Cardiac muscle cell (in vitro differentiated cells and primary cell): ENCODE results near the gene CCL21. TPM values are rescaled to one million over a fixed set of nuclear protein-coding genes. Genes with fewer than 3 reads are reported as not detected.
A peak's percentile ranks its signal among the peaks of the same experiment; 100 is the strongest.

ENCODE experiments used
- DNase-seq, 2 donors: peaks; one replicate each; pipeline versions ENCODE4 v3.0.0 to v3.0.0-alpha.2; 2010 to 2017; ENCODE audit warnings: low read depth in 1 of 2, low spot score in 1 of 2
- H3K27ac ChIP-seq: fragments of 200-600 bp; sonication (generic); 2 replicates; pipeline ENCODE4 v1.5.1; 2016
- H3K27me3 ChIP-seq: fragments of 200-600 bp; sonication (generic); 2 replicates; pipeline ENCODE4 v1.6.0; 2016; ENCODE audit warnings: control low read depth
- H3K36me3 ChIP-seq: fragments of 200-600 bp; sonication (generic); 2 replicates; pipeline ENCODE4 v1.5.1; 2016; ENCODE audit warnings: control low read depth
- H3K4me1 ChIP-seq: fragments of 200-600 bp; sonication (generic); 2 replicates; pipeline ENCODE4 v1.8.1; 2017; ENCODE audit warnings: low read depth, mild to moderate bottlenecking, mixed run types
- H3K4me3 ChIP-seq: fragments of 200-600 bp; sonication (generic); 2 replicates; pipeline ENCODE4 v1.5.1; 2016; ENCODE audit warnings: mild to moderate bottlenecking
- H3K9me3 ChIP-seq: fragments of 200-600 bp; sonication (generic); 2 replicates; pipeline ENCODE4 v1.5.1; 2017; ENCODE audit warnings: low read depth, mild to moderate bottlenecking, control low read depth
- CTCF ChIP-seq: IDR thresholded peaks from 2 replicates; pipeline ENCODE4 v1.5.1; 2012; ENCODE audit warnings: low read depth, mild to moderate bottlenecking, low read length
- polyA plus RNA-seq: library from polyadenylated mRNA; unstranded; fragments of >200 nt; fragmentation: Nextera tagmentation; extraction: Ambion mirVana; gene quantifications from 2 replicates; pipeline ENCODE4 v1.2.1, GENCODE V29; 2016
- total RNA-seq: library from RNA; depleted of rRNA; stranded (reverse); fragments of >200 nt; gene quantifications from 2 replicates; pipeline ENCODE4 v1.2.3, GENCODE V29; 2016

CCL21 gene
- total and polyA plus RNA-seq, 2 experiments from 2014 or later, result 2.2 to 8.2 TPM

- no peak for TF ChIP-seq CTCF
- Histone ChIP-seq H3K36me3 (no peaks in the 10 kb centered on the region), H3K4me3 (peak overlapping the region; percentile 77), H3K9me3 (no peaks in the 10 kb centered on the region), H3K27ac (peak overlapping the region; percentile 78), H3K4me1 (peaks cover 4% of the 10 kb centered on the region), H3K27me3 (no peaks in the 10 kb centered on the region)
- no peak for DNase-seq
These were observed 44.9 kb downstream of the CCL21 start for GRCh38 chr9:34665067-34665380.

- H3K27me3 ChIP-seq, result no peaks in the 10 kb centered on the region
- no peaks in the 10 kb centered on the region for H3K36me3 ChIP-seq
- H3K27ac ChIP-seq, result peak overlapping the region; percentile 78
- H3K4me3 ChIP-seq, result peak overlapping the region; percentile 77
- TF ChIP-seq CTCF, result peak; percentile 97
- no peaks in the 10 kb centered on the region for H3K9me3 ChIP-seq
- peaks cover 4% of the 10 kb centered on the region for H3K4me1 ChIP-seq
- peak; percentile 84 for DNase-seq
These were observed 45.5 kb downstream of the CCL21 start for GRCh38 chr9:34664281-34665066.

GRCh38 chr9:34663303-34663605, 46.7 kb downstream of the CCL21 start:
- H3K4me1 ChIP-seq, result peaks cover 4% of the 10 kb centered on the region
- no peak overlapping the region for H3K27ac ChIP-seq
- H3K27me3 ChIP-seq, result no peaks in the 10 kb centered on the region
- no peak for TF ChIP-seq CTCF
- DNase-seq, result no peak
- H3K9me3 ChIP-seq, result no peaks in the 10 kb centered on the region
- no peaks in the 10 kb centered on the region for H3K36me3 ChIP-seq
- no peak overlapping the region for H3K4me3 ChIP-seq

- Histone ChIP-seq H3K4me3 (no peak within 1 kb of the TSS), H3K4me1 (peaks cover 4% of the 10 kb centered on the region), H3K27ac (no peak within 1 kb of the TSS), H3K9me3 (no peaks in the 10 kb centered on the region), H3K36me3 (no peaks in the 10 kb centered on the region), H3K27me3 (no peaks in the 10 kb centered on the region)
- no peak for DNase-seq
- no peak for TF ChIP-seq CTCF
These were observed 47.2 kb downstream of the CCL21 start, which contains the start of gene CCL27 for GRCh38 chr9:34662526-34663302. CCL27 (minus strand) TSS chr9:34662657; CDS start chr9:34662633, 24 bp downstream.

GRCh38 chr9:34659592-34660253, 50.2 kb downstream of the CCL21 start:
- TF ChIP-seq CTCF, result no peak
- no peak for DNase-seq
- no peak overlapping the region for H3K27ac ChIP-seq
- no peak overlapping the region for H3K4me3 ChIP-seq
- no peaks in the 10 kb centered on the region for H3K27me3 ChIP-seq
- H3K9me3 ChIP-seq, result no peaks in the 10 kb centered on the region
- no peaks in the 10 kb centered on the region for H3K36me3 ChIP-seq
- H3K4me1 ChIP-seq, result peaks cover 7% of the 10 kb centered on the region

Other genes starting within 250 kb of the CCL21 start
- 3.9 and 7.6 TPM in 2 replicates for gene ENHO, start 187.1 kb downstream of the CCL21 start, total RNA-seq
- 8.7 and 13.1 TPM in 2 replicates for gene ENHO, start 187.1 kb downstream of the CCL21 start, polyA plus RNA-seq
- gene CNTFR, start 120.4 kb downstream of the CCL21 start, total RNA-seq, result 23.1 and 29.8 TPM in 2 replicates
- gene CNTFR, start 120.4 kb downstream of the CCL21 start, polyA plus RNA-seq, result 15.5 and 22.4 TPM in 2 replicates
- gene RPP25L, start 98.0 kb downstream of the CCL21 start, total RNA-seq, result 68.4 and 71.6 TPM in 2 replicates
- gene RPP25L, start 98.0 kb downstream of the CCL21 start, polyA plus RNA-seq, result 84.3 and 89.4 TPM in 2 replicates
- 79.8 and 82.7 TPM in 2 replicates for gene DCTN3, start 89.6 kb downstream of the CCL21 start, total RNA-seq
- gene DCTN3, start 89.6 kb downstream of the CCL21 start, polyA plus RNA-seq, result 172 and 180 TPM in 2 replicates
- gene ARID3C, start 81.1 kb downstream of the CCL21 start, total RNA-seq, result 0.27 and 1.7 TPM in 2 replicates
- gene ARID3C, start 81.1 kb downstream of the CCL21 start, polyA plus RNA-seq, result 1.4 TPM in 1 of 2 replicates, not detected in the other
- 106 and 125 TPM in 2 replicates for gene SIGMAR1, start 72.3 kb downstream of the CCL21 start, total RNA-seq
- 137 and 144 TPM in 2 replicates for gene SIGMAR1, start 72.3 kb downstream of the CCL21 start, polyA plus RNA-seq
- gene GALT, start 63.5 kb downstream of the CCL21 start, total RNA-seq, result 82.2 and 121 TPM in 2 replicates
- 148 and 174 TPM in 2 replicates for gene GALT, start 63.5 kb downstream of the CCL21 start, polyA plus RNA-seq
- gene IL11RA, start 58.0 kb downstream of the CCL21 start, total RNA-seq, result 64.6 and 98.7 TPM in 2 replicates
- 88.2 and 120 TPM in 2 replicates for gene IL11RA, start 58.0 kb downstream of the CCL21 start, polyA plus RNA-seq
- 0.77 and 2.0 TPM in 2 replicates for gene CCL27, start 47.5 kb downstream of the CCL21 start, total RNA-seq
- gene CCL27, start 47.5 kb downstream of the CCL21 start, polyA plus RNA-seq, result 1.1 and 1.3 TPM in 2 replicates
- not detected in 2 replicates for gene CCL19, start 18.9 kb downstream of the CCL21 start, total RNA-seq
- gene CCL19, start 18.9 kb downstream of the CCL21 start, polyA plus RNA-seq, result not detected in 2 replicates
- 1.1 and 2.9 TPM in 2 replicates for gene PHF24, start 248.1 kb upstream of the CCL21 start, total RNA-seq
- 0.95 and 1.4 TPM in 2 replicates for gene PHF24, start 248.1 kb upstream of the CCL21 start, polyA plus RNA-seq